CD14-positive monocyte (primary cell): Measurements from ENCODE around the gene OR1J1. TPM values are rescaled to one million over a fixed set of nuclear protein-coding genes. Genes with fewer than 3 reads are reported as not detected.

Experiments
- DNase-seq, 3 donors: peaks; one replicate each; pipeline ENCODE4 v3.0.0-alpha.2; 2011 to 2022
- H2AFZ ChIP-seq: 2 replicates; pipeline ENCODE4 v1.6.0; 2012; ENCODE audit warnings: mild to moderate bottlenecking, low read depth, low read length, inconsistent platforms; ENCODE audit not compliant: insufficient read depth, poor library complexity, severe bottlenecking
- H3K27ac ChIP-seq, 2 donors: 1 replicate in 1 of 2; 2 replicates in 1 of 2; pipeline ENCODE4 v1.5.1; 2012 to 2013; ENCODE audit warnings: low read length in 2 of 2, control low read depth in 1 of 2, inconsistent platforms in 1 of 2, low read depth in 1 of 2, mild to moderate bottlenecking in 1 of 2
- H3K27me3 ChIP-seq, 2 donors: one replicate each; pipeline versions ENCODE4 v1.6.0 to v1.6.1; 2011 to 2013; ENCODE audit warnings: low read length in 2 of 2; ENCODE audit not compliant: control insufficient read depth in 2 of 2, insufficient read depth in 2 of 2
- H3K36me3 ChIP-seq, 2 donors: replicated peaks in 1 of 2; 1 replicate in 1 of 2; 2 replicates in 1 of 2; pipeline versions ENCODE4 v1.5.1 to v1.6.1; 2012 to 2013; ENCODE audit warnings: low read length in 2 of 2, control low read depth in 1 of 2, inconsistent platforms in 1 of 2, mild to moderate bottlenecking in 1 of 2; ENCODE audit not compliant: insufficient read depth in 2 of 2, control insufficient read depth in 1 of 2
- H3K4me1 ChIP-seq, 2 donors: 1 replicate in 1 of 2; 2 replicates in 1 of 2; pipeline versions ENCODE4 v1.5.1 to v1.6.1; 2012 to 2013; ENCODE audit warnings: low read length in 2 of 2, control low read depth in 1 of 2, inconsistent platforms in 1 of 2, mild to moderate bottlenecking in 1 of 2, moderate library complexity in 1 of 2; ENCODE audit not compliant: insufficient read depth in 2 of 2, control insufficient read depth in 1 of 2
- H3K4me2 ChIP-seq: replicated peaks from 2 replicates; pipeline ENCODE3; 2012; ENCODE audit warnings: low read length, moderate library complexity, mild to moderate bottlenecking; ENCODE audit not compliant: poor library complexity, severe bottlenecking; ENCODE audit errors: extremely low read depth
- H3K4me3 ChIP-seq, 3 experiments: fragments of 200-600 bp in 1 of 3; sonication (generic) in 1 of 3; replicated peaks in 1 of 3; 1 replicate in 2 of 3; 2 replicates in 1 of 3; pipeline ENCODE4 v1.5.1; 2011 to 2013; ENCODE audit warnings: low read length in 3 of 3, mild to moderate bottlenecking in 3 of 3, control low read depth in 2 of 3, low read depth in 2 of 3, inconsistent platforms in 1 of 3, moderate library complexity in 1 of 3
- H3K79me2 ChIP-seq: 2 replicates; pipeline ENCODE4 v1.6.0; 2012; ENCODE audit warnings: mild to moderate bottlenecking, control low read depth, inconsistent platforms, low read length, moderate library complexity; ENCODE audit not compliant: insufficient read depth
- H3K9ac ChIP-seq: 2 replicates; pipeline ENCODE4 v1.6.0; 2017; ENCODE audit warnings: low read length, mild to moderate bottlenecking; ENCODE audit not compliant: insufficient read depth, poor library complexity, severe bottlenecking
- H3K9me3 ChIP-seq, 2 donors: replicated peaks in 1 of 2; 1 replicate in 1 of 2; 2 replicates in 1 of 2; pipeline versions ENCODE4 v1.5.1 to v1.6.1; 2012 to 2013; ENCODE audit warnings: low read length in 2 of 2, control low read depth in 1 of 2; ENCODE audit not compliant: control insufficient read depth in 1 of 2, insufficient read depth in 1 of 2
- H4K20me1 ChIP-seq: 2 replicates; pipeline ENCODE4 v1.6.0; 2012; ENCODE audit warnings: mild to moderate bottlenecking, low read length, control low read depth, moderate library complexity; ENCODE audit not compliant: insufficient read depth
- H3K27ac Mint-ChIP-seq, 7 donors: one replicate each; pipeline ENCODE4 v1.8.0; 2020; ENCODE audit warnings: mild to moderate bottlenecking in 7 of 7, mixed read lengths in 7 of 7, moderate library complexity in 6 of 7, inconsistent platforms in 2 of 7
- H3K27me3 Mint-ChIP-seq, 3 donors: one replicate each; pipeline ENCODE4 v1.8.0; 2021 to 2022; ENCODE audit warnings: low read depth in 3 of 3, mild to moderate bottlenecking in 3 of 3, mixed read lengths in 3 of 3, moderate library complexity in 3 of 3, inconsistent platforms in 1 of 3
- H3K36me3 Mint-ChIP-seq, 2 donors: one replicate each; pipeline ENCODE4 v1.8.0; 2020; ENCODE audit warnings: mixed read lengths in 2 of 2, inconsistent platforms in 1 of 2, mild to moderate bottlenecking in 1 of 2
- H3K4me1 Mint-ChIP-seq: one replicate; pipeline ENCODE4 v1.8.0; 2020; ENCODE audit warnings: mild to moderate bottlenecking, mixed read lengths
- H3K4me3 Mint-ChIP-seq, 2 donors: one replicate each; pipeline ENCODE4 v1.8.0; 2020; ENCODE audit warnings: mild to moderate bottlenecking in 2 of 2, mixed read lengths in 2 of 2, moderate library complexity in 1 of 2
- H3K9me3 Mint-ChIP-seq, 7 donors: one replicate each; pipeline ENCODE4 v1.8.0; 2020 to 2022; ENCODE audit warnings: mixed read lengths in 7 of 7, mild to moderate bottlenecking in 6 of 7, moderate library complexity in 6 of 7, inconsistent platforms in 2 of 7
- WGBS: methylation state at CpG from one replicate; pipeline ENCODE4 v1.1.5; 2013; ENCODE audit warnings: missing lambda C conversion rate; ENCODE audit not compliant: insufficient coverage; 5-methylcytosine and 5-hydroxymethylcytosine counted together
- intact Hi-C, 2 donors: fragments of 100-400 bp; cut with micrococcal nuclease; formaldehyde crosslinking; loops; one replicate each; pipeline versions ENCODE4 v1.15.0 to v1.15.1; 2023
- polyA plus RNA-seq, 3 donors: library from polyadenylated mRNA; depleted of rRNA in 1 of 3; unstranded in 2 of 3; stranded (reverse) in 1 of 3; fragments of 300-500 nt in 2 of 3; fragments of >200 nt in 1 of 3; fragmentation: Illumina TruSeq in 2 of 3; gene quantifications; 1 replicate in 2 of 3; 2 replicates in 1 of 3; pipeline ENCODE4 v1.2.3, GENCODE V29; 2012 to 2021
- TF ChIP-seq, protein P1 (sequence below): fragments of 200-600 bp; IDR thresholded peaks from one replicate; pipeline ENCODE4 v1.8.0; 2022; ENCODE audit warnings: antibody characterized with exemption, mild to moderate bottlenecking

OR1J1 gene
- polyA plus RNA-seq, 3 donors, result not detected

- H4K20me1 ChIP-seq, result no peaks in the 10 kb centered on the region
- Mint-ChIP-seq H3K4me1 (peaks cover 12% of the 10 kb centered on the region), H3K4me3 (peak overlapping the region; percentile 28 to 90), H3K36me3 (no peaks in the 10 kb centered on the region), H3K27ac (peak overlapping the region in 6 of 7 donors; percentile 36 to 85 (median 67)), H3K27me3 (peaks cover 4 to 22% (median 8%) of the 10 kb centered on the region in 3 donors), H3K9me3 (peaks cover 0 to 3% (median 0%) of the 10 kb centered on the region in 7 donors)
- no peaks in the 10 kb centered on the region for H3K79me2 ChIP-seq
- H3K4me3 ChIP-seq, result peak overlapping the region in 2 of 3 experiments; percentile 62 to 81
- H3K9me3 ChIP-seq, result no peaks in the 10 kb centered on the region
- H3K27me3 ChIP-seq, result no peaks in the 10 kb centered on the region
- intact Hi-C loops, result loop anchor here in 1 of 2 donors (10.0 kb wide), 1 partner anchor 341 kb away; the partner anchor contains the start of gene OR1K1
- no peaks in the 10 kb centered on the region for H3K36me3 ChIP-seq
- TF ChIP-seq, protein P1, sequence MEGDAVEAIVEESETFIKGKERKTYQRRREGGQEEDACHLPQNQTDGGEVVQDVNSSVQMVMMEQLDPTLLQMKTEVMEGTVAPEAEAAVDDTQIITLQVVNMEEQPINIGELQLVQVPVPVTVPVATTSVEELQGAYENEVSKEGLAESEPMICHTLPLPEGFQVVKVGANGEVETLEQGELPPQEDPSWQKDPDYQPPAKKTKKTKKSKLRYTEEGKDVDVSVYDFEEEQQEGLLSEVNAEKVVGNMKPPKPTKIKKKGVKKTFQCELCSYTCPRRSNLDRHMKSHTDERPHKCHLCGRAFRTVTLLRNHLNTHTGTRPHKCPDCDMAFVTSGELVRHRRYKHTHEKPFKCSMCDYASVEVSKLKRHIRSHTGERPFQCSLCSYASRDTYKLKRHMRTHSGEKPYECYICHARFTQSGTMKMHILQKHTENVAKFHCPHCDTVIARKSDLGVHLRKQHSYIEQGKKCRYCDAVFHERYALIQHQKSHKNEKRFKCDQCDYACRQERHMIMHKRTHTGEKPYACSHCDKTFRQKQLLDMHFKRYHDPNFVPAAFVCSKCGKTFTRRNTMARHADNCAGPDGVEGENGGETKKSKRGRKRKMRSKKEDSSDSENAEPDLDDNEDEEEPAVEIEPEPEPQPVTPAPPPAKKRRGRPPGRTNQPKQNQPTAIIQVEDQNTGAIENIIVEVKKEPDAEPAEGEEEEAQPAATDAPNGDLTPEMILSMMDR, result no peak
- DNase-seq, result peak in 2 of 3 donors; percentile 4 to 8
- H3K4me2 ChIP-seq, result peak overlapping the region; percentile 65
- peaks cover 5 to 13% of the 10 kb centered on the region in 2 donors for H3K4me1 ChIP-seq
- peak overlapping the region in 1 of 2 donors; percentile 67 for H3K27ac ChIP-seq
- H3K9ac ChIP-seq, result no peak overlapping the region
- 92% methylated on average over 7 of the region's 10 CpGs for WGBS
- peak overlapping the region; percentile 72 for H2AFZ ChIP-seq
Measured at GRCh38 chr9:122463828-122464632, 13.7 kb downstream of the OR1J1 start.

DNA sequence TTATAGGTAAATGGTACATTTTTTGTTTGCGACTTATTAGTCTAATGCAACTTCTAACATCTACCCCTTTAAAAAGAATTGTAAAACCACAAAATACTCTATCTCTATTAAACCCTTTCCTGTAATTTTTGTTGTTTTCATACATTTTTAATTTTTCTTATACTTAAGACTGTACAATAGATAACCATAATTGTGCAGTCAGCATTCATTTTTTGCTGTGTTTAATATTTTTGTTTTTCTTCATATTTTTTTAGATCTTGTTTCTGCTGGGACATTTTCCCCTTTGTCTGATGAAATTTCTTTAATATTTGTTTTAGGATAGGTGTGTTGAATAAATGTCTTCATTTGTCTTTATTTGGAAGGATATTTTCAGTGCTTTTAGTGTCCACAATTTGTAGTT, 19.9 kb downstream of the OR1J1 start:
- no peak overlapping the region for H3K9ac ChIP-seq
- H2AFZ ChIP-seq, result no peak overlapping the region
- no peak overlapping the region for H3K27ac Mint-ChIP-seq
- peaks cover 0 to 2% (median 0%) of the 10 kb centered on the region in 7 donors for H3K9me3 Mint-ChIP-seq
- H3K4me1 ChIP-seq, result no peaks in the 10 kb centered on the region
- H3K4me1 Mint-ChIP-seq, result no peaks in the 10 kb centered on the region
- WGBS, result no CpG with 5 or more reads among the region's 1 CpG
- H3K9me3 ChIP-seq, result no peaks in the 10 kb centered on the region
- no peak overlapping the region for H3K4me3 Mint-ChIP-seq
- no peak overlapping the region for H3K4me3 ChIP-seq
- H3K27me3 ChIP-seq, result no peaks in the 10 kb centered on the region
- H4K20me1 ChIP-seq, result no peaks in the 10 kb centered on the region
- intact Hi-C loops, result loop anchor here (10.0 kb wide), 2 partner anchors 83 to 333 kb away; partner anchors contain the start of gene PTGS1 (in 1 of the 2)
- no peaks in the 10 kb centered on the region for H3K36me3 Mint-ChIP-seq
- H3K27ac ChIP-seq, result no peak overlapping the region
- H3K79me2 ChIP-seq, result no peaks in the 10 kb centered on the region
- TF ChIP-seq, protein P1, result no peak
- no peak for DNase-seq
- H3K27me3 Mint-ChIP-seq, result peaks cover 5 to 24% (median 7%) of the 10 kb centered on the region in 3 donors
- H3K36me3 ChIP-seq, result no peaks in the 10 kb centered on the region
- H3K4me2 ChIP-seq, result no peak overlapping the region
